ENCODE results near the gene ATP8B3.
A peak's percentile ranks its signal among the peaks of the same experiment; 100 is the strongest.
"Not testable (repeated sequence)": the region's sequence is repeated elsewhere in the genome, so short reads cannot be mapped to it uniquely, and the experiment has no call there.

Gene ATP8B3

GRCh38 chr19:1767464-1767933, 44.6 kb downstream of the ATP8B3 start:
- peak; percentile 40 for DNase-seq (ENCODE audit: low read depth)

- DNase-seq (ENCODE audit: low read depth): no peak
Observed at GRCh38 chr19:1766800-1767352, 45.2 kb downstream of the ATP8B3 start.

GRCh38 chr19:1765904-1766799, 45.9 kb downstream of the ATP8B3 start:
- DNase-seq (ENCODE audit: low read depth): no peak

GRCh38 chr19:1765232-1765903, 46.7 kb downstream of the ATP8B3 start:
- DNase-seq (ENCODE audit: low read depth): no peak

- no peak for DNase-seq (ENCODE audit: low read depth)
Observed at GRCh38 chr19:1764729-1765128, 47.3 kb downstream of the ATP8B3 start.

- no peak for DNase-seq (ENCODE audit: low read depth)
Observed at GRCh38 chr19:1763648-1764639, 48.1 kb downstream of the ATP8B3 start.

- DNase-seq (ENCODE audit: low read depth): no peak
Observed at GRCh38 chr19:1762243-1763117, 49.6 kb downstream of the ATP8B3 start.

- DNase-seq (ENCODE audit: low read depth): no peak
Observed at GRCh38 chr19:1761528-1762242, 50.4 kb downstream of the ATP8B3 start.

GRCh38 chr19:1760786-1761527, 51.1 kb downstream of the ATP8B3 start:
- DNase-seq (ENCODE audit: low read depth): not testable (repeated sequence)

GRCh38 chr19:1760020-1760419, 52.1 kb downstream of the ATP8B3 start:
- DNase-seq (ENCODE audit: low read depth): no peak

GRCh38 chr19:1758959-1759903, 52.8 kb downstream of the ATP8B3 start:
- DNase-seq (ENCODE audit: low read depth): no peak

GRCh38 chr19:1758231-1758577, 53.9 kb downstream of the ATP8B3 start:
- DNase-seq (ENCODE audit: low read depth): no peak

GRCh38 chr19:1757468-1758230, 54.4 kb downstream of the ATP8B3 start:
- no peak for DNase-seq (ENCODE audit: low read depth)

GRCh38 chr19:1756705-1757465, 55.2 kb downstream of the ATP8B3 start:
- no peak for DNase-seq (ENCODE audit: low read depth)

GRCh38 chr19:1756264-1756663, 55.8 kb downstream of the ATP8B3 start:
- DNase-seq (ENCODE audit: low read depth): no peak

GRCh38 chr19:1755467-1756171, 56.5 kb downstream of the ATP8B3 start:
- DNase-seq (ENCODE audit: low read depth): no peak
